Measurements from ENCODE around the gene CWC22. TPM values are rescaled to one million over a fixed set of nuclear protein-coding genes. Genes with fewer than 3 reads are reported as not detected.

CWC22 gene
- polyA plus RNA-seq (2012; ENCODE audit: insufficient read length, low read depth): 7.5 TPM

GRCh38 chr2:180006781-180007579 lies at the start of gene CWC22:
Gene CWC22, minus strand, starts transcription at chr2:180007297. Its CDS starts 13,956 bp downstream, at chr2:179993341.
- TF ChIP-seq SIN3A (IDR thresholded peaks at IDR 0.05; ENCODE audit: borderline replicate concordance, insufficient read depth, low read length) (no peak), TAF1 (IDR thresholded peaks at IDR 0.05; ENCODE audit: borderline replicate concordance, insufficient read depth, low read length) (peak; percentile 48; the same call in 1 of the 2 replicates), POLR2AphosphoS5 (IDR thresholded peaks at IDR 0.05; ENCODE audit: low read depth, low read length) (peak; percentile 58; the same call in 1 of the 2 replicates), FOXP2 (optimal IDR thresholded peaks at IDR 0.05; ENCODE audit: borderline replicate concordance, extremely low read depth, extremely low read length, insufficient read depth) (no peak), REST (IDR thresholded peaks at IDR 0.05; ENCODE audit: insufficient read depth in 1 of 2, low read depth in 2 of 2, low read length in 2 of 2) (no peak)

DNA sequence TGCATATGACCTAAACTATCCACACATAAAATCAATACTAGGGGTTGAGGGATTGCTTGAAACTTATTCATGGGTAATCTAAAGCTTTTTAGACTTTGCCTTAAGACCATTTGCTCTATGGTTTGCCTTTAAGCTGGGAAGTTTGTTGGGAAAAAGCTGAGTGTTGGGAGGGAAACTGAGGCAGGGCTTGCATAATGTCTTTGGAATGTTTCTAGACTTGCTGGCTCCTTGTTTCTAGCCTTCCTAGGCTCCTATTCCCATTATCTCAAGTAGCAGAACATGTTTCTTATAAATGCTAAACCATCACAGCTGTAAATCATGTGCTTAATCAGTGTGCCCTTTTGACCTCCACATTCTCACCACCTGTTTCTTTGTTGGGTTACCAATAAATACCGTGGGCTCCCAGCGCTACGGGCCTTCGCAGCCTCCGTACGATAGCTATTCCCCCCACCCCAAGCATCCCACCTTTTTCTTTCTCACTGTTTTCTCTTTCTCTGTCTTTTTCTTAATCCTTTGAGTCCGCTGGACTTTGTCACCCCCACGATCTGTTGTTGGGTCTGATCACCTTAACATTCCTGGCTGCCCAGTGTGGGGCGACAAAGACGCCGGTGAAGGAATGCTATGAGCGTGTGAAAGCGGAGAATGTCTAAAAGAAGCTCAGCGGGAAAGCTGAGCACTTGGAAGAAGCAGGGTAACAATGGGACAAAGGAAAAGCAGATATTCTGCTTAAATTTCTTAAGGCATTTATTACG lies 49.4 kb upstream of the CWC22 start:
- TF ChIP-seq TAF1 (IDR thresholded peaks at IDR 0.05; ENCODE audit: borderline replicate concordance, insufficient read depth, low read length) (no peak), SIN3A (IDR thresholded peaks at IDR 0.05; ENCODE audit: borderline replicate concordance, insufficient read depth, low read length) (no peak), REST (IDR thresholded peaks at IDR 0.05; ENCODE audit: insufficient read depth in 1 of 2, low read depth in 2 of 2, low read length in 2 of 2) (no peak), POLR2AphosphoS5 (IDR thresholded peaks at IDR 0.05; ENCODE audit: low read depth, low read length) (no peak), FOXP2 (optimal IDR thresholded peaks at IDR 0.05; ENCODE audit: borderline replicate concordance, extremely low read depth, extremely low read length, insufficient read depth) (no peak)

- TF ChIP-seq TAF1 (IDR thresholded peaks at IDR 0.05; ENCODE audit: borderline replicate concordance, insufficient read depth, low read length) (no peak), FOXP2 (optimal IDR thresholded peaks at IDR 0.05; ENCODE audit: borderline replicate concordance, extremely low read depth, extremely low read length, insufficient read depth) (no peak), REST (IDR thresholded peaks at IDR 0.05; ENCODE audit: insufficient read depth in 1 of 2, low read depth in 2 of 2, low read length in 2 of 2) (no peak)
These were observed 43.1 kb upstream of the CWC22 start for GRCh38 chr2:180050246-180050645.

- no peak for TF ChIP-seq FOXP2 (optimal IDR thresholded peaks at IDR 0.05; ENCODE audit: borderline replicate concordance, extremely low read depth, extremely low read length, insufficient read depth)
- TF ChIP-seq SIN3A (IDR thresholded peaks at IDR 0.05; ENCODE audit: borderline replicate concordance, insufficient read depth, low read length): no peak
- TF ChIP-seq POLR2AphosphoS5 (IDR thresholded peaks at IDR 0.05; ENCODE audit: low read depth, low read length): no peak
- no peak for TF ChIP-seq TAF1 (IDR thresholded peaks at IDR 0.05; ENCODE audit: borderline replicate concordance, insufficient read depth, low read length)
- no peak for TF ChIP-seq REST (IDR thresholded peaks at IDR 0.05; ENCODE audit: insufficient read depth in 1 of 2, low read depth in 2 of 2, low read length in 2 of 2)
These were observed 41.2 kb upstream of the CWC22 start for GRCh38 chr2:180048251-180048650.
